Measurements from ENCODE around the gene RFX4. TPM values are rescaled to one million over a fixed set of nuclear protein-coding genes. Genes with fewer than 3 reads are reported as not detected.

Gene RFX4
- not detected for total RNA-seq

GRCh38 chr12:106582641-106583230 is at the start of gene RFX4:
TSS of gene RFX4 (plus strand) at chr12:106583004. CDS start at chr12:106583321, 317 bp downstream.
- DNase-seq (ENCODE audit: low spot score in 2 of 2) (no peak), ATAC-seq (no peak)
- Mint-ChIP-seq H3K36me3 (peaks cover 0 to 6% of the 10 kb centered on the region in 2 donors), H3K27ac (no peak within 1 kb of the TSS), H3K9me3 (no peaks in the 10 kb centered on the region)

GRCh38 chr12:106541201-106541600 is 41.6 kb upstream of the RFX4 start:
- Mint-ChIP-seq H3K36me3 (peaks cover 0 to 25% of the 10 kb centered on the region in 2 donors), H3K27ac (no peak overlapping the region), H3K9me3 (peaks cover 13 to 16% of the 10 kb centered on the region in 2 donors)
- ATAC-seq (no peak), DNase-seq (ENCODE audit: low spot score in 2 of 2) (no peak)

- ATAC-seq: no peak
- peaks cover 15 to 17% of the 10 kb centered on the region in 2 donors for H3K9me3 Mint-ChIP-seq
- peaks cover 13 to 21% of the 10 kb centered on the region in 2 donors for H3K36me3 Mint-ChIP-seq
- no peak overlapping the region for H3K27ac Mint-ChIP-seq
- DNase-seq (ENCODE audit: low spot score in 2 of 2): no peak
These were observed 31.4 kb upstream of the RFX4 start for GRCh38 chr12:106551410-106551809.

GRCh38 chr12:106552228-106552627 is 30.6 kb upstream of the RFX4 start:
- peaks cover 15 to 17% of the 10 kb centered on the region in 2 donors for H3K9me3 Mint-ChIP-seq
- no peak for ATAC-seq
- H3K36me3 Mint-ChIP-seq: peaks cover 13 to 21% of the 10 kb centered on the region in 2 donors
- no peak for DNase-seq (ENCODE audit: low spot score in 2 of 2)
- H3K27ac Mint-ChIP-seq: no peak overlapping the region

GRCh38 chr12:106564678-106565329 is 18.0 kb upstream of the RFX4 start:
- no peak overlapping the region for H3K27ac Mint-ChIP-seq
- H3K36me3 Mint-ChIP-seq: peaks cover 0 to 4% of the 10 kb centered on the region in 2 donors
- DNase-seq (ENCODE audit: low spot score in 2 of 2) (no peak), ATAC-seq (no peak)
- peaks cover 6 to 15% of the 10 kb centered on the region in 2 donors for H3K9me3 Mint-ChIP-seq

- ATAC-seq (no peak), DNase-seq (ENCODE audit: low spot score in 2 of 2) (no peak)
- H3K27ac Mint-ChIP-seq: no peak overlapping the region
- H3K9me3 Mint-ChIP-seq: peaks cover 0 to 5% of the 10 kb centered on the region in 2 donors
- no peaks in the 10 kb centered on the region for H3K36me3 Mint-ChIP-seq
These were observed 16.0 kb upstream of the RFX4 start for GRCh38 chr12:106566771-106567170.

- DNase-seq (ENCODE audit: low spot score in 2 of 2) (no peak), ATAC-seq (no peak)
- Mint-ChIP-seq H3K9me3 (peaks cover 0 to 3% of the 10 kb centered on the region in 2 donors), H3K27ac (no peak overlapping the region), H3K36me3 (no peaks in the 10 kb centered on the region)
These were observed 9.6 kb upstream of the RFX4 start for GRCh38 chr12:106573239-106573638.

GRCh38 chr12:106576848-106577247 is 6.0 kb upstream of the RFX4 start:
- no peak overlapping the region for H3K27ac Mint-ChIP-seq
- peaks cover 0 to 6% of the 10 kb centered on the region in 2 donors for H3K36me3 Mint-ChIP-seq
- DNase-seq (ENCODE audit: low spot score in 2 of 2) (no peak), ATAC-seq (no peak)
- no peaks in the 10 kb centered on the region for H3K9me3 Mint-ChIP-seq

GRCh38 chr12:106580671-106581508 is 1.9 kb upstream of the RFX4 start:
- Mint-ChIP-seq H3K36me3 (peaks cover 0 to 6% of the 10 kb centered on the region in 2 donors), H3K27ac (no peak overlapping the region), H3K9me3 (no peaks in the 10 kb centered on the region)
- DNase-seq (ENCODE audit: low spot score in 2 of 2): no peak
- no peak for ATAC-seq

- DNase-seq (ENCODE audit: low spot score in 2 of 2) (peak in 1 of 2 donors; percentile 19), ATAC-seq (peak in 1 of 2 donors; percentile 24)
- no peaks in the 10 kb centered on the region for H3K9me3 Mint-ChIP-seq
These were observed 1.1 kb upstream of the RFX4 start for GRCh38 chr12:106581543-106582248.

GRCh38 chr12:106582249-106582591 is 584 bp upstream of the RFX4 start:
- no peak for ATAC-seq
- DNase-seq (ENCODE audit: low spot score in 2 of 2): no peak
- Mint-ChIP-seq H3K27ac (no peak overlapping the region), H3K36me3 (peaks cover 0 to 6% of the 10 kb centered on the region in 2 donors), H3K9me3 (no peaks in the 10 kb centered on the region)

More at GRCh38 chr12:106581543-106582248, 1.1 kb upstream of the RFX4 start:
- peaks cover 0 to 6% of the 10 kb centered on the region in 2 donors for H3K36me3 Mint-ChIP-seq
- H3K27ac Mint-ChIP-seq: no peak overlapping the region

GRCh38 chr12:106583242-106584103 is 669 bp downstream of the RFX4 start:
- no peak overlapping the region for H3K27ac Mint-ChIP-seq
- H3K36me3 Mint-ChIP-seq: peaks cover 0 to 6% of the 10 kb centered on the region in 2 donors
- DNase-seq (ENCODE audit: low spot score in 2 of 2): peak in 1 of 2 donors; percentile 33
- peak in 1 of 2 donors; percentile 66 for ATAC-seq
- H3K9me3 Mint-ChIP-seq: no peaks in the 10 kb centered on the region

GRCh38 chr12:106584104-106585064 is 1.6 kb downstream of the RFX4 start:
- H3K36me3 Mint-ChIP-seq: peaks cover 0 to 6% of the 10 kb centered on the region in 2 donors
- DNase-seq (ENCODE audit: low spot score in 2 of 2): peak in 1 of 2 donors; percentile 21
- H3K27ac Mint-ChIP-seq: no peak overlapping the region
- H3K9me3 Mint-ChIP-seq: no peaks in the 10 kb centered on the region
- ATAC-seq: peak in 1 of 2 donors; percentile 43

- Mint-ChIP-seq H3K36me3 (peaks cover 0 to 2% of the 10 kb centered on the region in 2 donors), H3K27ac (no peak overlapping the region)
- no peak for ATAC-seq
These were observed 2.3 kb downstream of the RFX4 start for GRCh38 chr12:106585105-106585520.

More at GRCh38 chr12:106585105-106585520, 2.3 kb downstream of the RFX4 start:
- no peaks in the 10 kb centered on the region for H3K9me3 Mint-ChIP-seq
- no peak for DNase-seq (ENCODE audit: low spot score in 2 of 2)

All from activated naive CD4-positive, alpha-beta T cell treated with anti-CD3 and anti-CD28 coated beads, Interleukin-2, amount 50 U/mL, for 72 hours (primary cell).